HEK293T (cell line): ENCODE measurements around the gene SAMD1.

Source experiments
- ARNT ChIP-seq: fragments of 450-650 bp; IDR thresholded peaks from 2 replicates; pipeline ENCODE4 v1.6.1; 2017; ENCODE audit warnings: mild to moderate bottlenecking
- LEF1 ChIP-seq: fragments of 450-650 bp; IDR thresholded peaks from 2 replicates; pipeline ENCODE4 v1.6.1; 2017; ENCODE audit warnings: mild to moderate bottlenecking, borderline replicate concordance
- SP1 ChIP-seq: fragments of 450-650 bp; IDR thresholded peaks from 2 replicates; pipeline ENCODE4 v1.6.1; 2017

DNA sequence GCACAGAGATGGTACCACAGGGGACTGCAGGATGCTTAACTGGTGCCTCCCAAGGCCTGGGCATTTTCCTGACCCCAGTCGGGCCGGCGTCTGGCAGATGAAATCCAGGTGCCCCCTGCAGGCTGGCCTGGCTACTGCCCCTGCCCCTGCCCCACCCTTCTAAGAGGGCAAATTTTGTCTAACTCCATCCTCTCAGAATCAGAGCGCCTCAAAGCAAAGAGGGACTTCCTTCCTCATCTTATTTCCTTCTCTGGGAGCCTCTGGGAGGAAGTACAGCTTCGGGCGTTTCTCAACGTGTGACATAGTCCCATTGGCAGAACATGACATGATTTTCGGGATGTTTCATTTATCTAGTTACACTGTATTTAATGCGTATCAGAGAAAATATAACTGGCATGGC lies 24.3 kb upstream of the SAMD1 start:
- TF ChIP-seq ARNT: no peak
- TF ChIP-seq LEF1: no peak
- no peak for TF ChIP-seq SP1
